Heart right ventricle (tissue), 16 donors: ENCODE results near the gene SCYL2. TPM values are rescaled to one million over a fixed set of nuclear protein-coding genes. Genes with fewer than 3 reads are reported as not detected.
"Not testable (repeated sequence)": the region's sequence is repeated elsewhere in the genome, so short reads cannot be mapped to it uniquely, and the experiment has no call there.

Experiments used
- ATAC-seq, 8 donors: fragments of 200-7000 bp; cut with Tn5 transposase; one replicate each; pipeline ENCODE4 v1.9.1; 2020; ENCODE audit warnings: mild to moderate bottlenecking in 8 of 8, moderate library complexity in 8 of 8, moderate number of reproducible peaks in 1 of 8
- DNase-seq, 2 donors: peaks; one replicate each; pipeline ENCODE4 v3.0.0-alpha.2; 2020
- H3K27ac ChIP-seq, 10 donors: fragments of 200-600 bp; sonication (generic) in 2 of 10; one replicate each; pipeline versions ENCODE4 v1.5.0 to v1.8.0; 2020 to 2022; ENCODE audit warnings: mild to moderate bottlenecking in 3 of 10
- H3K27me3 ChIP-seq, 7 donors: fragments of 200-600 bp; one replicate each; pipeline ENCODE4 v1.8.0; 2021 to 2022; ENCODE audit warnings: mild to moderate bottlenecking in 2 of 7
- H3K36me3 ChIP-seq, 9 donors: fragments of 200-600 bp; sonication (generic) in 1 of 9; one replicate each; pipeline versions ENCODE4 v1.5.0 to v1.8.0; 2020 to 2022; ENCODE audit warnings: mild to moderate bottlenecking in 2 of 9
- H3K4me1 ChIP-seq, 9 donors: fragments of 200-600 bp; sonication (generic) in 1 of 9; one replicate each; pipeline versions ENCODE4 v1.5.0 to v1.8.0; 2020 to 2022; ENCODE audit warnings: mild to moderate bottlenecking in 4 of 9
- H3K4me3 ChIP-seq, 10 donors: fragments of 200-600 bp; sonication (generic) in 2 of 10; one replicate each; pipeline versions ENCODE4 v1.5.0 to v1.8.0; 2020 to 2022; ENCODE audit warnings: mild to moderate bottlenecking in 7 of 10, moderate library complexity in 2 of 10
- H3K9me3 ChIP-seq, 11 donors: fragments of 200-600 bp in 10 of 11; sonication (generic) in 2 of 11; one replicate each; pipeline versions ENCODE4 v1.5.0 to v1.8.0; 2013 to 2022; ENCODE audit warnings: mild to moderate bottlenecking in 2 of 11, control low read depth in 1 of 11, moderate library complexity in 1 of 11
- WGBS, 2 donors: extraction: QIAGEN DNeasy Blood & Tissue Kit; methylation state at CpG; one replicate each; pipeline ENCODE4 v1.1.7; 2013; ENCODE audit warnings: inconsistent platforms in 1 of 2; 5-methylcytosine and 5-hydroxymethylcytosine counted together
- intact Hi-C, 10 donors: fragments of 100-400 bp; cut with DNase I; formaldehyde crosslinking; loops; one replicate each; pipeline versions ENCODE4 v1.11.1 to v1.14.2; 2022
- polyA plus RNA-seq, 2 donors: library from polyadenylated mRNA; stranded (reverse); fragments of 200-250 nt; gene quantifications; one replicate each; pipeline ENCODE4 v1.2.3, GENCODE V29; 2013
- total RNA-seq, 10 donors: library from RNA; stranded (reverse); fragmentation: NEBNext Ultra II Directional in 3 of 10; extraction: Animal tissue kit (Norgen Biotek cat#: 25700) in 3 of 10; gene quantifications; one replicate each; pipeline versions ENCODE4 v1.2.1 to v1.2.4, GENCODE V29; 2021 to 2023
- TF ChIP-seq, protein P1 (sequence below), 9 donors: fragments of 200-600 bp; sonication (generic) in 2 of 9; IDR thresholded peaks; one replicate each; pipeline versions ENCODE4 v1.5.0 to v1.8.0; 2021 to 2022; ENCODE audit warnings: antibody characterized with exemption in 9 of 9, mild to moderate bottlenecking in 5 of 9, moderate library complexity in 1 of 9
- donor health status: Arrhythmogenic right ventricular cardiomyopathy.
- donor health status: ischemic (EF 13 %, LVEDD 7.1; RV severe dilation, severe dysfunction).
- donor health status: healthy with polysubstance abuse.
- donor health status: DM: no; HTN: yes; CAD: no.
- donor health status: DM: no; HTN: no; CAD: no.
- donor health status: ischemic (EF 25% LVEDD 6.9; RV normal size, moderate dysfunction).
- donor health status: ischemic (EF 25% LVEDD 5.7; RV mildly dilated, moderate dysfunction).
- donor health status: healthy.
- donor health status: DM: yes; HTN: yes; CAD: no.
- donor health status: Ischemic cardiomyopathy.
- donor health status: ischemic (EF 35%, LVEDD 5.7; RV mildly dilated, moderate dysfunction).
- donor health status: nonischemic (EF 11% LVEDD 7.7; RV severe dilation, severe dysfunction).
- donor health status: DM: yes; HTN: yes; CAD: no.
- donor health status: PGD.
- donor health status: ischemic (EF 29% LVEDD 5.4; RV normal size, mild dysfunction).
- donor health status: nonischemic (EF 23%, LVEDD 6.1; RV moderate dilation, normal function).

SCYL2 gene
- total and polyA plus RNA-seq, 12 donors = 9.5 to 40.0 (median 32.1) TPM

DNA sequence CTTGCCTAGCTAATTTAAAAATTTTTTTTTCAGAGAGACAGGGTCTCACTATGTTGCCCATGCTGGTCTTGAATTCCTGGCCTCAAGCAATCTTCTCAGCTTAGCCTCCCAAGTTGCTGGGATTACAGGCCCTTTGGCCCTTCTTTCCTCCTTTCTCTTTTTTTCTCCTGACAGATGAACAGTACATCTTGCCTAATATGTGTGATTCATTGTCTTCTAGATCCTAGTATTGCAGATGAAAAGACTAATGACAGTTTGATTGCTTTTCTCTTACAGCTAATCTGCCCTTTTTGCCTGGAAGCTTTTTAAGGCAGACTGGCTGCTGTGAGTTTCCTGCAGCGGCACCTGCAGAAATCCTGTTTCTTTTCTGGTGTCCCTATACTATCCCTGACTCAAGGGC, 12.1 kb upstream of the SCYL2 start:
- H3K4me3 ChIP-seq = no peak overlapping the region
- H3K27ac ChIP-seq = no peak overlapping the region
- TF ChIP-seq, protein P1, sequence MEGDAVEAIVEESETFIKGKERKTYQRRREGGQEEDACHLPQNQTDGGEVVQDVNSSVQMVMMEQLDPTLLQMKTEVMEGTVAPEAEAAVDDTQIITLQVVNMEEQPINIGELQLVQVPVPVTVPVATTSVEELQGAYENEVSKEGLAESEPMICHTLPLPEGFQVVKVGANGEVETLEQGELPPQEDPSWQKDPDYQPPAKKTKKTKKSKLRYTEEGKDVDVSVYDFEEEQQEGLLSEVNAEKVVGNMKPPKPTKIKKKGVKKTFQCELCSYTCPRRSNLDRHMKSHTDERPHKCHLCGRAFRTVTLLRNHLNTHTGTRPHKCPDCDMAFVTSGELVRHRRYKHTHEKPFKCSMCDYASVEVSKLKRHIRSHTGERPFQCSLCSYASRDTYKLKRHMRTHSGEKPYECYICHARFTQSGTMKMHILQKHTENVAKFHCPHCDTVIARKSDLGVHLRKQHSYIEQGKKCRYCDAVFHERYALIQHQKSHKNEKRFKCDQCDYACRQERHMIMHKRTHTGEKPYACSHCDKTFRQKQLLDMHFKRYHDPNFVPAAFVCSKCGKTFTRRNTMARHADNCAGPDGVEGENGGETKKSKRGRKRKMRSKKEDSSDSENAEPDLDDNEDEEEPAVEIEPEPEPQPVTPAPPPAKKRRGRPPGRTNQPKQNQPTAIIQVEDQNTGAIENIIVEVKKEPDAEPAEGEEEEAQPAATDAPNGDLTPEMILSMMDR (IDR thresholded peaks at IDR 0.05) = no peak
- 89 to 92% methylated on average over 1 of the region's 1 CpG for WGBS, 2 donors
- H3K36me3 ChIP-seq = no peaks in the 10 kb centered on the region
- intact Hi-C loops = no loop called here
- H3K27me3 ChIP-seq = no peaks in the 10 kb centered on the region
- no peaks in the 10 kb centered on the region for H3K4me1 ChIP-seq
- no peak for DNase-seq
- no peak for ATAC-seq
- no peaks in the 10 kb centered on the region for H3K9me3 ChIP-seq

DNA sequence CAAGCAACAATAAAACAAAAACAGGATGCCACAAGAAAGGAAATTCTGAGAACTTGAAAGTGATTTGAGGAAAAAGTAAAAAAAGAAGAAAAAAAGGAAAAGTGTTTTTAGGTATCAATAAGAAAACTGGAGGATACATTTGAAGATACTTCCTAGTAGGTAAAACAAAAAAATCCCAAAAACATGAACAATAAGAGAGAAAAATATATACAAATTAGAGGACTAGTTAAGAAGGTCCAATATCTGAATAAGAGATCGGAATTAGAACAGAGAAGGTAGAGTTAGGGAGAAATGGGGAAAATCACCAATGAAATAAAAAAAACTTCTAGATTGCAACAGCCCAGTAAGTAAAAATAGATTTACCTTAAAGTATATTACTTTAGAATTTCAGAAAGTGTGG, 8.8 kb upstream of the SCYL2 start:
- Histone ChIP-seq H3K9me3 (no peaks in the 10 kb centered on the region), H3K27ac (no peak overlapping the region), H3K4me1 (no peaks in the 10 kb centered on the region), H3K27me3 (no peaks in the 10 kb centered on the region), H3K36me3 (no peaks in the 10 kb centered on the region), H3K4me3 (no peak overlapping the region)
- ATAC-seq (no peak), DNase-seq (no peak)
- 94 to 100% methylated on average over 1 of the region's 1 CpG for WGBS, 2 donors
- intact Hi-C loops = no loop called here
- TF ChIP-seq, protein P1 (IDR thresholded peaks at IDR 0.05) = no peak

DNA sequence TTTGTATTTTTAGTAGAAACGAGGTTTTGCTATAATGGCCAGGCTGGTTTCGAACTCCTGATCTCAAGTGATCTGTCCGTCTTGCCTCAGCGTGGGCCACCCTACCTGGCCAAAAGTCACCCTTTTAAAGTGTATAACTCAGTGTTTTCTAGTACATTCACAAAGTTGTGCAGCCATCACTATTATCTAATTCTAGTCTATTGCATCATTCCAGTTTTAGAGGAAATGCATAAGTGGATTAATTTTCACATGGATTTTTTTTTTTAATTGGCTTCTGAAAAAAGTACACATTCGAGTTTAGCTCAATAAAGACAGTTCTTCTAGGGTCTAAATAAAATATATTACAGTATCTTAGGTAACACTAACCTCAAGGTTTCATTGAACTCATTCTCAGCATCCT, 3.8 kb upstream of the SCYL2 start:
- ATAC-seq (no peak), DNase-seq (no peak)
- no peaks in the 10 kb centered on the region for H3K27me3 ChIP-seq
- peaks cover 0 to 10% (median 3%) of the 10 kb centered on the region in 9 donors for H3K4me1 ChIP-seq
- H3K9me3 ChIP-seq = no peaks in the 10 kb centered on the region
- intact Hi-C loops = loop anchor here in 3 of 10 donors (10.0 kb wide), 3 partner anchors 128 to 312 kb away; partner anchors contain the start of gene GAS2L3 (in 1 of the 3)
- H3K27ac ChIP-seq = no peak overlapping the region
- TF ChIP-seq, protein P1 (IDR thresholded peaks at IDR 0.05) = no peak
- WGBS, 2 donors = 87% methylated on average over 5 of the region's 5 CpGs
- no peaks in the 10 kb centered on the region for H3K36me3 ChIP-seq
- no peak overlapping the region for H3K4me3 ChIP-seq

DNA sequence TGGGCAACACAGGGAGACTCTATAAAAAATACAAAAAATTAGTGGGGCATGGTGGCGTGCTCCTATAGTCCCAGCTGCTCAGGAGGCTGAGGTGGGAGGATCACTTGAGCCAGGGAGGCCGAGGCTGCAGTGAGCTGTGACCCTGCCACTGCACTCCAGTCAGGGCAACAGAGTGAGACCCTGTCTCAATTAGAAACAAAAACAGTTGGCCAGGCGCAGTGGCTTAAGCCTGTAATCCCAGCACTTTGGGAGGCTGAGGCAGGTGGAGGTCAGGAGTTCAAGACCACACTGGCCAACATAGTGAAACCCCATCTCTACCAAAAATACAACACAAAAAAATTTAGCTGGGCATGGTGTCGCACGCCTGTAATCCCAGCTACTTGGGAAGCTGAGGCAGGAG, 1.9 kb upstream of the SCYL2 start:
- not testable (repeated sequence) for H3K36me3 ChIP-seq, H3K4me3 ChIP-seq, H3K27ac ChIP-seq, DNase-seq, H3K27me3 ChIP-seq, ATAC-seq, H3K9me3 ChIP-seq
- 96 to 99% methylated on average over 5 of the region's 5 CpGs for WGBS, 2 donors
- intact Hi-C loops = loop anchor here in 4 of 10 donors (2.0 to 10.0 kb wide), 5 partner anchors 63 to 310 kb away; partner anchors contain the start of genes ACTR6 (in 3 of the 4) and GAS2L3 (in 1 of the 4)
- H3K4me1 ChIP-seq = peaks cover 2 to 30% (median 23%) of the 10 kb centered on the region in 9 donors
